IPS-20b (cell line): Measurements from ENCODE around the gene YBX1.
"Not testable (repeated sequence)": the region's sequence is repeated elsewhere in the genome, so short reads cannot be mapped to it uniquely, and the experiment has no call there.

Source experiments
- H3K27ac ChIP-seq: one replicate; pipeline ENCODE4 v1.5.1; 2013; ENCODE audit warnings: low read length
- H3K27me3 ChIP-seq: 2 replicates; pipeline ENCODE4 v1.6.1; 2013; ENCODE audit warnings: mild to moderate bottlenecking, low read length, inconsistent platforms; ENCODE audit not compliant: insufficient read depth
- H3K36me3 ChIP-seq: 2 replicates; pipeline ENCODE4 v1.6.1; 2013; ENCODE audit warnings: low read depth, mild to moderate bottlenecking, inconsistent platforms, low read length, moderate library complexity; ENCODE audit not compliant: insufficient read depth
- H3K4me1 ChIP-seq: 2 replicates; pipeline ENCODE4 v1.6.1; 2013; ENCODE audit warnings: mild to moderate bottlenecking, control low read depth, inconsistent platforms, low read length, moderate library complexity; ENCODE audit not compliant: insufficient read depth
- H3K4me3 ChIP-seq: 2 replicates; pipeline ENCODE4 v1.5.1; 2013; ENCODE audit warnings: mild to moderate bottlenecking, low read length, inconsistent platforms
- H3K9ac ChIP-seq: 2 replicates; pipeline ENCODE4 v1.6.1; 2013; ENCODE audit warnings: low read depth, mild to moderate bottlenecking, inconsistent platforms, low read length, moderate library complexity
- H3K9me3 ChIP-seq: 2 replicates; pipeline ENCODE4 v1.6.1; 2013; ENCODE audit warnings: mild to moderate bottlenecking, low read depth, low read length, inconsistent platforms; ENCODE audit not compliant: insufficient read depth

YBX1 gene

GRCh38 chr1:42675467-42675866 lies 6.8 kb upstream of the YBX1 start:
- Histone ChIP-seq H3K27ac (no peak overlapping the region), H3K27me3 (no peaks in the 10 kb centered on the region), H3K36me3 (peaks cover 32% of the 10 kb centered on the region), H3K9me3 (no peaks in the 10 kb centered on the region), H3K4me3 (no peak overlapping the region), H3K4me1 (no peaks in the 10 kb centered on the region; the same call in 1 of the 2 replicates), H3K9ac (no peak overlapping the region)

GRCh38 chr1:42676534-42677087 lies 5.6 kb upstream of the YBX1 start:
- no peaks in the 10 kb centered on the region for H3K9me3 ChIP-seq
- peaks cover 31% of the 10 kb centered on the region for H3K36me3 ChIP-seq
- no peak overlapping the region for H3K27ac ChIP-seq
- no peaks in the 10 kb centered on the region for H3K27me3 ChIP-seq
- no peak overlapping the region for H3K4me3 ChIP-seq
- no peaks in the 10 kb centered on the region; the same call in 1 of the 2 replicates for H3K4me1 ChIP-seq
- H3K9ac ChIP-seq = no peak overlapping the region

GRCh38 chr1:42679364-42679983 lies 2.7 kb upstream of the YBX1 start:
- Histone ChIP-seq H3K4me3 (no peak overlapping the region), H3K9ac (no peak overlapping the region)

GRCh38 chr1:42680055-42680454 lies 2.2 kb upstream of the YBX1 start:
- no peaks in the 10 kb centered on the region for H3K9me3 ChIP-seq
- no peak overlapping the region for H3K27ac ChIP-seq
- H3K4me1 ChIP-seq = peaks cover 10% of the 10 kb centered on the region; the same call in 1 of the 2 replicates
- H3K4me3 ChIP-seq = peak overlapping the region; percentile 86
- no peaks in the 10 kb centered on the region for H3K27me3 ChIP-seq
- peak overlapping the region; percentile 96; the same call in 1 of the 2 replicates for H3K9ac ChIP-seq
- H3K36me3 ChIP-seq = peaks cover 28% of the 10 kb centered on the region

More at GRCh38 chr1:42679364-42679983, 2.7 kb upstream of the YBX1 start:
- H3K27me3 ChIP-seq = no peaks in the 10 kb centered on the region
- H3K36me3 ChIP-seq = peaks cover 28% of the 10 kb centered on the region
- no peak overlapping the region for H3K27ac ChIP-seq
- H3K9me3 ChIP-seq = no peaks in the 10 kb centered on the region
- H3K4me1 ChIP-seq = peaks cover 4% of the 10 kb centered on the region; the same call in 1 of the 2 replicates

GRCh38 chr1:42680921-42681683 lies 1.1 kb upstream of the YBX1 start:
- peaks cover 29% of the 10 kb centered on the region for H3K36me3 ChIP-seq
- H3K4me3 ChIP-seq = peak overlapping the region; percentile 86
- peak overlapping the region; percentile 80 for H3K27ac ChIP-seq
- H3K4me1 ChIP-seq = peaks cover 19% of the 10 kb centered on the region; the same call in 1 of the 2 replicates
- no peaks in the 10 kb centered on the region for H3K9me3 ChIP-seq
- no peaks in the 10 kb centered on the region for H3K27me3 ChIP-seq
- peak overlapping the region; percentile 96 for H3K9ac ChIP-seq

- Histone ChIP-seq H3K36me3 (peaks cover 40% of the 10 kb centered on the region), H3K4me1 (peaks cover 23% of the 10 kb centered on the region; the same call in 1 of the 2 replicates), H3K4me3 (peak overlapping the region; percentile 86; the same call in 1 of the 2 replicates)
- H3K9me3 ChIP-seq, H3K27me3 ChIP-seq, H3K27ac ChIP-seq, H3K9ac ChIP-seq: not testable (repeated sequence)
These were observed 193 bp downstream of the YBX1 start for GRCh38 chr1:42682484-42682738.

- H3K27me3 ChIP-seq = no peaks in the 10 kb centered on the region
- peaks cover 45% of the 10 kb centered on the region for H3K36me3 ChIP-seq
- no peaks in the 10 kb centered on the region for H3K9me3 ChIP-seq
- peaks cover 26% of the 10 kb centered on the region; the same call in 1 of the 2 replicates for H3K4me1 ChIP-seq
- peak overlapping the region; percentile 86 for H3K4me3 ChIP-seq
- peak overlapping the region; percentile 87 for H3K9ac ChIP-seq
- no peak overlapping the region for H3K27ac ChIP-seq
These were observed 717 bp downstream of the YBX1 start for GRCh38 chr1:42682739-42683531.

- H3K27me3 ChIP-seq = no peaks in the 10 kb centered on the region
- H3K4me1 ChIP-seq = peaks cover 26% of the 10 kb centered on the region; the same call in 1 of the 2 replicates
- H3K4me3 ChIP-seq = peak overlapping the region; percentile 86
- H3K27ac ChIP-seq = no peak overlapping the region
- peak overlapping the region; percentile 87; the same call in 1 of the 2 replicates for H3K9ac ChIP-seq
- peaks cover 57% of the 10 kb centered on the region for H3K36me3 ChIP-seq
- H3K9me3 ChIP-seq = no peaks in the 10 kb centered on the region
These were observed 1.9 kb downstream of the YBX1 start for GRCh38 chr1:42684139-42684538.

- Histone ChIP-seq H3K4me1 (peaks cover 30% of the 10 kb centered on the region), H3K4me3 (peak overlapping the region; percentile 86; the same call in 1 of the 2 replicates), H3K36me3 (peaks cover 66% of the 10 kb centered on the region), H3K27me3 (no peaks in the 10 kb centered on the region), H3K9me3 (no peaks in the 10 kb centered on the region), H3K9ac (no peak overlapping the region), H3K27ac (no peak overlapping the region)
These were observed 4.2 kb downstream of the YBX1 start for GRCh38 chr1:42686418-42686817.

- Histone ChIP-seq H3K4me3 (no peak overlapping the region), H3K9me3 (no peaks in the 10 kb centered on the region), H3K9ac (no peak overlapping the region), H3K4me1 (peaks cover 30% of the 10 kb centered on the region), H3K27ac (no peak overlapping the region), H3K36me3 (peaks cover 79% of the 10 kb centered on the region), H3K27me3 (no peaks in the 10 kb centered on the region)
These were observed 7.7 kb downstream of the YBX1 start for GRCh38 chr1:42689912-42690311.

- Histone ChIP-seq H3K9me3 (no peaks in the 10 kb centered on the region), H3K27ac (no peak overlapping the region), H3K4me3 (peak overlapping the region; percentile 23; the same call in 1 of the 2 replicates), H3K27me3 (no peaks in the 10 kb centered on the region), H3K4me1 (peaks cover 22% of the 10 kb centered on the region), H3K36me3 (peaks cover 79% of the 10 kb centered on the region), H3K9ac (no peak overlapping the region)
These were observed 8.4 kb downstream of the YBX1 start for GRCh38 chr1:42690477-42691156.
